Fibroblast of peridontal ligament (primary cell): Measurements from ENCODE around the gene KRTAP3-1.
"Not testable (repeated sequence)": the region's sequence is repeated elsewhere in the genome, so short reads cannot be mapped to it uniquely, and the experiment has no call there.

ENCODE experiments used
- DNase-seq: peaks from one replicate; pipeline ENCODE4 v3.0.0-alpha.2; 2010; ENCODE audit errors: extremely low read depth

The KRTAP3-1 gene

GRCh38 chr17:41008811-41009210, at the start of gene KRTAP3-1:
Gene KRTAP3-1, minus strand, starts transcription at chr17:41009128. Its CDS starts 54 bp downstream, at chr17:41009074.
- no peak for DNase-seq

- DNase-seq: no peak
Measured at GRCh38 chr17:41057547-41057946, 48.6 kb upstream of the KRTAP3-1 start.

- DNase-seq: not testable (repeated sequence)
Measured at GRCh38 chr17:41055130-41055529, 46.2 kb upstream of the KRTAP3-1 start, which contains the start of gene KRTAP2-2. Gene KRTAP2-2, minus strand, starts transcription at chr17:41055230. Its CDS starts 19 bp downstream, at chr17:41055211.

GRCh38 chr17:41054556-41054955, 45.6 kb upstream of the KRTAP3-1 start:
- not testable (repeated sequence) for DNase-seq

- DNase-seq: no peak
Measured at GRCh38 chr17:41054025-41054424, 45.1 kb upstream of the KRTAP3-1 start.

GRCh38 chr17:41052566-41052965, 43.6 kb upstream of the KRTAP3-1 start:
- peak; percentile 55 for DNase-seq

GRCh38 chr17:41049110-41049509, 40.2 kb upstream of the KRTAP3-1 start:
- DNase-seq: peak; percentile 59

- peak; percentile 73 for DNase-seq
Measured at GRCh38 chr17:41048441-41048840, 39.5 kb upstream of the KRTAP3-1 start.

GRCh38 chr17:41046735-41047465, 38.0 kb upstream of the KRTAP3-1 start, which contains the start of gene KRTAP2-1:
Gene KRTAP2-1, minus strand, starts transcription at chr17:41047316. Its CDS starts 49 bp downstream, at chr17:41047267.
- not testable (repeated sequence) for DNase-seq

GRCh38 chr17:41042953-41043352, 34.0 kb upstream of the KRTAP3-1 start:
- no peak for DNase-seq

- peak; percentile 62 for DNase-seq
Measured at GRCh38 chr17:41040783-41041571, 32.0 kb upstream of the KRTAP3-1 start, which contains the start of gene KRTAP1-1. Gene KRTAP1-1, minus strand, starts transcription at chr17:41041450. Its CDS starts 53 bp downstream, at chr17:41041397.

GRCh38 chr17:41037853-41038350, 29.0 kb upstream of the KRTAP3-1 start:
- DNase-seq: no peak

- DNase-seq: not testable (repeated sequence)
Measured at GRCh38 chr17:41034346-41034935, 25.5 kb upstream of the KRTAP3-1 start, which contains the start of gene KRTAP1-3. Gene KRTAP1-3, minus strand, starts transcription at chr17:41034874. Its CDS starts 53 bp downstream, at chr17:41034821.

GRCh38 chr17:41029633-41030245, 20.8 kb upstream of the KRTAP3-1 start, which contains the start of gene KRTAP1-4:
Gene KRTAP1-4, minus strand, starts transcription at chr17:41030195. Its CDS starts 117 bp downstream, at chr17:41030078.
- no peak for DNase-seq

- peak; percentile 98 for DNase-seq
Measured at GRCh38 chr17:41026715-41027471, 18.0 kb upstream of the KRTAP3-1 start, which contains the start of gene KRTAP1-5. Gene KRTAP1-5, minus strand, starts transcription at chr17:41027208. Its CDS starts 53 bp downstream, at chr17:41027155.

GRCh38 chr17:41024697-41025096, 15.8 kb upstream of the KRTAP3-1 start:
- peak; percentile 77 for DNase-seq

- no peak for DNase-seq
Measured at GRCh38 chr17:41020336-41020735, 11.4 kb upstream of the KRTAP3-1 start.

- DNase-seq: no peak
Measured at GRCh38 chr17:41019415-41019814, 10.5 kb upstream of the KRTAP3-1 start.

- no peak for DNase-seq
Measured at GRCh38 chr17:41018541-41018940, 9.6 kb upstream of the KRTAP3-1 start.

- no peak for DNase-seq
Measured at GRCh38 chr17:41016578-41017215, 7.8 kb upstream of the KRTAP3-1 start.
